ENCODE data around the gene MDP1. TPM values are rescaled to one million over a fixed set of nuclear protein-coding genes. Genes with fewer than 3 reads are reported as not detected.

MDP1 gene
- total and polyA plus RNA-seq, 10 of the 15 experiments (the other 5 are each of a cell fraction or from before 2014, with no cell fraction given): 10.4 to 45.8 (median 23.5) TPM

DNA sequence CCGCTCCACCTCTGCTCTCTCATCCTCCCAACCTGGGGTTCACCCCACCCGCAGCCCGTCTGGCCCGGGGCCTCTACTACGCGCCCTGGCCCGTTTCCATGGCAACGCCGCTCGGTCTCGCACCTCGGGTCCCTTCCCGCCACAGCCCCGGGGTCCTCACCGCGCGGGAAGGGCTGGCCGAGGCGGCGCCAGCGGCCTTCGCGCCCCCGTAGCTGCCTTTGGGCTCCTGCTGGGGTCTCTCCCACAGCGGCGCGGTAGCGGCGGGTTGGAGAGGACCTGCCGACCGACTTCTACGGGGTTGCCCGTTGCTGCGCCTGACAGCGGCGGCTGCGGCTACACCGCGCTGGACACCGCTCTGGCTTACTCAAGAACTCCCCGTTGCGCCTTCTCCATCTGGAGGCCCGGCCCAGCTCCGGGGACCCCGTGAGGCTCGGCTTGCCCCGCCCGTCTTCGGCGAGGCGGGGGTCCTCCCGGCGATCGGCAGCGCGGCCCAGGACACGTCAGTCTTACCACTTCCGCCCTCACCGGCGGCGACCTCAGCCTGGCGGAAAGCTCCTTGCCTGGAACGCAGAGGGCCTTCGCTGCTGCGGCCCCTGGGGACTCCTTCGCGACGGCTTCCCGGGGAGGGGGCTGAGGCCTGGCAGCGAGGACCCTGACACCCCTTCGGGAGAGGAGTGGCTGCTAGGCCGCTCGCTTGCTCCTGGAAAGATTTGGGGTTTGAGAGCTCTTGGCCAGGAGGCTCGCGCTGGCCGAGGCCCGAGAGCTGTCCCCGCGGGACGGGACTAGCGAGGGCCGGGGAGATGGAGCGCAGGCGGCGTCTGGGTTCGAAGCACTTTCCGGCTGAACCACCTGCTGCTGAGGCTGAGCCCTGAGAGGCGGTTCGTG is 20.4 kb downstream of the MDP1 start, which contains the start of gene TM9SF1:
Gene TM9SF1 (minus strand): TSS at position 256 of the 885 bp plus-strand sequence. CDS start 422 bp downstream, outside the sequence.
- BruUV-seq (replicated peaks): no TSS peak
- H3K27me3 ChIP-seq (replicated peaks in 1 of 2; ENCODE audit: control insufficient read depth in 2 of 2, insufficient read depth in 2 of 2, low read length in 1 of 2): no peaks in the 10 kb centered on the region
- FAIRE-seq: no peak
- in situ Hi-C loops (cut with MboI) (no loop called here), intact Hi-C loops (cut with micrococcal nuclease; ENCODE audit: unreplicated experiment) (loop anchor here (1.0 kb wide), 1 partner anchor 18 kb away; the partner anchor contains the start of gene CHMP4A)
- H3K27ac ChIP-seq (ENCODE audit: control insufficient read depth, insufficient read depth): peak within 1 kb of the TSS; percentile 96
- no peaks in the 10 kb centered on the region; the same call in 1 of the 3 replicates for H3K9me3 ChIP-seq (replicated peaks; ENCODE audit: control insufficient read depth, insufficient read depth, low read length)
- peak within 1 kb of the TSS; percentile 90 for H3K4me2 ChIP-seq (ENCODE audit: control insufficient read depth, insufficient read depth)
- ChIA-PET CTCF (interaction anchor here (0.8 to 2.9 kb wide), 14 partner anchors 16 to 236 kb away, joined by 3 to 11 read pairs (median 4); partner anchors contain the start of genes CHMP4A, CIDEB, EMC9 and IRF9), SMC1A (ENCODE audit: uncharacterized antibody, unreplicated experiment) (interaction anchor here (0.8 to 2.5 kb wide), 11 partner anchors 10 to 138 kb away, joined by 3 to 10 read pairs (median 4); partner anchors contain the start of genes CHMP4A, DCAF11, NRL and RABGGTA), POLR2A (interaction anchor here (0.6 to 3.9 kb wide), 23 partner anchors 8 to 1393 kb away, joined by 3 to 50 read pairs (median 6); partner anchors contain the start of genes CHMP4A, DCAF11, EMC9 and IRF9), RAD21 (ENCODE audit: unreplicated experiment) (interaction anchor here (0.5 to 3.0 kb wide), 13 partner anchors 18 to 103 kb away, joined by 3 to 10 read pairs (median 4); partner anchors contain the start of genes CHMP4A, DCAF11, IRF9 and MDP1)
- ATAC-seq: peak; percentile 93
- peaks cover 0 to 4% of the 10 kb centered on the region in 2 experiments; a peak in 2 of 4 replicates for H3K36me3 ChIP-seq (ENCODE audit: control insufficient read depth in 2 of 2, insufficient read depth in 2 of 2, low read length in 1 of 2)
- peaks cover 48% of the 10 kb centered on the region for H3K79me2 ChIP-seq (ENCODE audit: control insufficient read depth, insufficient read depth, low read length)
- H3K9ac ChIP-seq (ENCODE audit: control insufficient read depth, insufficient read depth, low read length): peak within 1 kb of the TSS; percentile 92
- DNase-seq (ENCODE audit: low read depth, low spot score): peak; percentile 52
- H3K4me1 ChIP-seq (ENCODE audit: control insufficient read depth, insufficient read depth, low read length): peaks cover 15% of the 10 kb centered on the region
- WGBS (ENCODE audit: insufficient coverage, insufficient replicate concordance, low lambda C conversion rate, missing lambda C conversion rate): 1% methylated on average over 88 of the region's 89 CpGs
- H4K20me1 ChIP-seq (ENCODE audit: control insufficient read depth, insufficient read depth): no peaks in the 10 kb centered on the region
- H2AFZ ChIP-seq (ENCODE audit: control insufficient read depth, low read depth, low read length): peak within 1 kb of the TSS; percentile 98
- H3K4me3 ChIP-seq: peak within 1 kb of the TSS; percentile 68
- TF ChIP-seq HDAC6 (IDR thresholded peaks at IDR 0.05; ENCODE audit: unreplicated experiment) (peak; percentile 65), EP300 (IDR thresholded peaks at IDR 0.05; ENCODE audit: borderline replicate concordance in 1 of 2, control insufficient read depth in 1 of 2, low read depth in 2 of 2, low read length in 2 of 2) (no peak), HCFC1 (IDR thresholded peaks at IDR 0.05; ENCODE audit: low read length) (peak; percentile 79), RELA (IDR thresholded peaks at IDR 0.05; ENCODE audit: borderline replicate concordance, partially characterized antibody) (peak; percentile 77), TARDBP (IDR thresholded peaks at IDR 0.05; ENCODE audit: borderline replicate concordance) (peak; percentile 79), BACH1 (IDR thresholded peaks at IDR 0.05; ENCODE audit: borderline replicate concordance) (peak; percentile 56; the same call in 1 of the 2 replicates), TCF12 (IDR thresholded peaks at IDR 0.05; ENCODE audit: low read depth, low read length) (no peak; the same call in 1 of the 2 replicates), YBX1 (IDR thresholded peaks at IDR 0.05) (no peak), NR2C1 (IDR thresholded peaks at IDR 0.05) (peak; percentile 58), SIN3A (IDR thresholded peaks at IDR 0.05; ENCODE audit: low read depth, low read length) (peak; percentile 87), SPI1 (IDR thresholded peaks at IDR 0.05; ENCODE audit: borderline replicate concordance, insufficient read depth, low read depth, low read length) (no peak; the same call in 1 of the 2 replicates), DPF2 (IDR thresholded peaks at IDR 0.05) (peak; percentile 77), ASH2L (IDR thresholded peaks at IDR 0.05; ENCODE audit: borderline replicate concordance, low read depth) (no peak)
- TF ChIP-seq, protein P1, sequence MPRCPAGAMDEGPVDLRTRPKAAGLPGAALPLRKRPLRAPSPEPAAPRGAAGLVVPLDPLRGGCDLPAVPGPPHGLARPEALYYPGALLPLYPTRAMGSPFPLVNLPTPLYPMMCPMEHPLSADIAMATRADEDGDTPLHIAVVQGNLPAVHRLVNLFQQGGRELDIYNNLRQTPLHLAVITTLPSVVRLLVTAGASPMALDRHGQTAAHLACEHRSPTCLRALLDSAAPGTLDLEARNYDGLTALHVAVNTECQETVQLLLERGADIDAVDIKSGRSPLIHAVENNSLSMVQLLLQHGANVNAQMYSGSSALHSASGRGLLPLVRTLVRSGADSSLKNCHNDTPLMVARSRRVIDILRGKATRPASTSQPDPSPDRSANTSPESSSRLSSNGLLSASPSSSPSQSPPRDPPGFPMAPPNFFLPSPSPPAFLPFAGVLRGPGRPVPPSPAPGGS (IDR thresholded peaks at IDR 0.05; ENCODE audit: borderline replicate concordance, insufficient read depth, low read depth, low read length, poor library complexity, severe bottlenecking): peak; percentile 66
- TF ChIP-seq, protein P2, sequence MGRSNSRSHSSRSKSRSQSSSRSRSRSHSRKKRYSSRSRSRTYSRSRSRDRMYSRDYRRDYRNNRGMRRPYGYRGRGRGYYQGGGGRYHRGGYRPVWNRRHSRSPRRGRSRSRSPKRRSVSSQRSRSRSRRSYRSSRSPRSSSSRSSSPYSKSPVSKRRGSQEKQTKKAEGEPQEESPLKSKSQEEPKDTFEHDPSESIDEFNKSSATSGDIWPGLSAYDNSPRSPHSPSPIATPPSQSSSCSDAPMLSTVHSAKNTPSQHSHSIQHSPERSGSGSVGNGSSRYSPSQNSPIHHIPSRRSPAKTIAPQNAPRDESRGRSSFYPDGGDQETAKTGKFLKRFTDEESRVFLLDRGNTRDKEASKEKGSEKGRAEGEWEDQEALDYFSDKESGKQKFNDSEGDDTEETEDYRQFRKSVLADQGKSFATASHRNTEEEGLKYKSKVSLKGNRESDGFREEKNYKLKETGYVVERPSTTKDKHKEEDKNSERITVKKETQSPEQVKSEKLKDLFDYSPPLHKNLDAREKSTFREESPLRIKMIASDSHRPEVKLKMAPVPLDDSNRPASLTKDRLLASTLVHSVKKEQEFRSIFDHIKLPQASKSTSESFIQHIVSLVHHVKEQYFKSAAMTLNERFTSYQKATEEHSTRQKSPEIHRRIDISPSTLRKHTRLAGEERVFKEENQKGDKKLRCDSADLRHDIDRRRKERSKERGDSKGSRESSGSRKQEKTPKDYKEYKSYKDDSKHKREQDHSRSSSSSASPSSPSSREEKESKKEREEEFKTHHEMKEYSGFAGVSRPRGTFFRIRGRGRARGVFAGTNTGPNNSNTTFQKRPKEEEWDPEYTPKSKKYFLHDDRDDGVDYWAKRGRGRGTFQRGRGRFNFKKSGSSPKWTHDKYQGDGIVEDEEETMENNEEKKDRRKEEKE (IDR thresholded peaks at IDR 0.05): no peak
- TF ChIP-seq, protein P3, sequence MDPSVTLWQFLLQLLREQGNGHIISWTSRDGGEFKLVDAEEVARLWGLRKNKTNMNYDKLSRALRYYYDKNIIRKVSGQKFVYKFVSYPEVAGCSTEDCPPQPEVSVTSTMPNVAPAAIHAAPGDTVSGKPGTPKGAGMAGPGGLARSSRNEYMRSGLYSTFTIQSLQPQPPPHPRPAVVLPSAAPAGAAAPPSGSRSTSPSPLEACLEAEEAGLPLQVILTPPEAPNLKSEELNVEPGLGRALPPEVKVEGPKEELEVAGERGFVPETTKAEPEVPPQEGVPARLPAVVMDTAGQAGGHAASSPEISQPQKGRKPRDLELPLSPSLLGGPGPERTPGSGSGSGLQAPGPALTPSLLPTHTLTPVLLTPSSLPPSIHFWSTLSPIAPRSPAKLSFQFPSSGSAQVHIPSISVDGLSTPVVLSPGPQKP (IDR thresholded peaks at IDR 0.05; ENCODE audit: low read depth, low read length): peak; percentile 61; the same call in 1 of the 2 replicates

Measured in GM12878 (cell line).